K562 (cell line): Measurements from ENCODE around the gene MSH3. TPM values are rescaled to one million over a fixed set of nuclear protein-coding genes. Genes with fewer than 3 reads are reported as not detected.
A peak's percentile ranks its signal among the peaks of the same experiment; 100 is the strongest.

ENCODE experiments used
- ATAC-seq: fragments of 200-7000 bp; cut with Tn5 transposase; 3 replicates; pipeline ENCODE4 v1.9.1; 2020; ENCODE audit warnings: moderate library complexity
- BruUV-seq: library from RNA; stranded (reverse); fragments of 400-500 nt; replicated peaks from 2 replicates; lab custom pipeline; 2021; lab: Mats Ljungman, UMichigan
- CTCF ChIA-PET: fragments of 300-600 bp; formaldehyde crosslinking; extraction: SDS; loops from one replicate; lab custom pipeline; 2021; ENCODE audit warnings: low intra/inter-chr PET ratio; lab: Yijun Ruan, JAX
- POLR2A ChIA-PET: fragments of 300-600, 350-650 bp; sonication (Branson Sonifier 250); formaldehyde crosslinking; extraction: SDS; loops from one replicate; lab custom pipeline; 2021; ENCODE audit warnings: antibody characterized with exemption, inconsistent platforms; lab: Yijun Ruan, JAX
- DNase-seq, 4 experiments: peaks; one replicate each; pipeline versions ENCODE4 v3.0.0 to v3.0.0-alpha.2; 2011 to 2018; ENCODE audit warnings: low spot score in 3 of 4, mixed read lengths in 3 of 4; ENCODE audit errors: extremely low read depth in 1 of 4
- FAIRE-seq: peaks from 2 replicates; lab custom pipeline; 2011; peaks lifted over from hg19 to GRCh38; lab: Jason Lieb, UNC
- H2AFZ ChIP-seq: 2 replicates; pipeline ENCODE4 v1.6.0; 2011; ENCODE audit warnings: low read depth, low read length, control low read depth, inconsistent platforms
- H3K27ac ChIP-seq: fragments of 200-600 bp; 3 replicates; pipeline ENCODE4 v1.8.0; 2011; ENCODE audit warnings: low read depth, mild to moderate bottlenecking, control low read depth, inconsistent platforms, low read length, moderate library complexity, mixed read lengths; ENCODE audit errors: extremely low read depth
- H3K27me3 ChIP-seq, 2 experiments: fragments of 300-600 bp in 1 of 2; 2 replicates in 1 of 2; 3 replicates in 1 of 2; pipeline versions ENCODE4 v1.6.0 to v1.8.0; 2011; ENCODE audit warnings: inconsistent platforms in 2 of 2, low read length in 2 of 2, mild to moderate bottlenecking in 1 of 2, mixed read lengths in 1 of 2, moderate library complexity in 1 of 2; ENCODE audit not compliant: control insufficient read depth in 2 of 2, insufficient read depth in 2 of 2
- H3K36me3 ChIP-seq: fragments of 300-600 bp; 3 replicates; pipeline ENCODE4 v1.8.0; 2011; ENCODE audit warnings: mild to moderate bottlenecking, low read length, inconsistent platforms; ENCODE audit not compliant: control insufficient read depth, insufficient read depth
- H3K4me1 ChIP-seq, 2 experiments: fragments of 200-600 bp in 1 of 2; replicated peaks in 1 of 2; 2 replicates in 1 of 2; 3 replicates in 1 of 2; pipeline versions ENCODE4 v1.5.1 to v1.8.0; 2011; ENCODE audit warnings: inconsistent platforms in 2 of 2, low read length in 2 of 2, mild to moderate bottlenecking in 1 of 2, mixed read lengths in 1 of 2, moderate library complexity in 1 of 2; ENCODE audit not compliant: control insufficient read depth in 2 of 2, insufficient read depth in 2 of 2
- H3K4me2 ChIP-seq: 2 replicates; pipeline ENCODE4 v1.6.1; 2011; ENCODE audit warnings: low read length, control low read depth, inconsistent platforms, mixed read lengths; ENCODE audit not compliant: insufficient read depth
- H3K4me3 ChIP-seq: fragments of 200-600 bp; sonication (generic), shearing (Covaris generic); 2 replicates; pipeline ENCODE4 v1.5.1; 2016; ENCODE audit warnings: control low read depth, inconsistent platforms
- H3K79me2 ChIP-seq: fragments of 200-600 bp; 3 replicates; pipeline ENCODE4 v1.8.0; 2011; ENCODE audit warnings: low read length, inconsistent platforms; ENCODE audit not compliant: control insufficient read depth, insufficient read depth
- H3K9ac ChIP-seq, 2 experiments: 2 replicates each; pipeline versions ENCODE4 v1.6.0 to v1.6.1; 2011; ENCODE audit warnings: low read depth in 2 of 2, low read length in 2 of 2, control low read depth in 1 of 2, inconsistent platforms in 1 of 2, mild to moderate bottlenecking in 1 of 2, mixed read lengths in 1 of 2; ENCODE audit not compliant: insufficient read depth in 1 of 2
- H3K9me1 ChIP-seq: one replicate; pipeline ENCODE4 v1.6.0; 2011; ENCODE audit warnings: inconsistent platforms, mild to moderate bottlenecking, low read length, moderate library complexity; ENCODE audit not compliant: control insufficient read depth, insufficient read depth
- H3K9me3 ChIP-seq: replicated peaks from 2 replicates; pipeline ENCODE4 v1.5.1; 2011; ENCODE audit warnings: low read depth, low read length, inconsistent platforms; ENCODE audit not compliant: control insufficient read depth, insufficient read depth
- H4K20me1 ChIP-seq: replicated peaks from 2 replicates; pipeline ENCODE4 v1.6.1; 2011; ENCODE audit warnings: low read length, inconsistent platforms, mixed read lengths; ENCODE audit not compliant: control insufficient read depth, insufficient read depth
- RAD21 ChIP-seq, 2 experiments: fragments of 250-450 bp in 1 of 2; fragments of 450-650 bp in 1 of 2; sonication (Bioruptor Pico) in 1 of 2; formaldehyde crosslinking in 1 of 2; IDR thresholded peaks in 1 of 2; conservative IDR thresholded peaks in 1 of 2; 2 replicates each; pipeline versions ENCODE4 v1.4.0 to v1.8.0; 2020 to 2022; ENCODE audit warnings: mild to moderate bottlenecking in 2 of 2, moderate library complexity in 1 of 2
- RBM39 ChIP-seq: fragments of 200-400 bp; formaldehyde crosslinking; optimal IDR thresholded peaks from 2 replicates; pipeline ENCODE3; 2018; ENCODE audit warnings: low read depth, low read length
- YY1 ChIP-seq, 3 experiments: IDR thresholded peaks; 2 replicates each; pipeline ENCODE4 v1.6.1; 2011; ENCODE audit warnings: low read length in 2 of 3, mild to moderate bottlenecking in 2 of 3, moderate library complexity in 2 of 3, borderline replicate concordance in 1 of 3, control low read depth in 1 of 3, low read depth in 1 of 3; ENCODE audit not compliant: insufficient read depth in 3 of 3, insufficient replicate concordance in 2 of 3, control insufficient read depth in 1 of 3, insufficient read length in 1 of 3; ENCODE audit errors: extremely low read depth in 1 of 3
- ZNF133 ChIP-seq: fragments of 250-450 bp; sonication (Bioruptor Pico); IDR thresholded peaks from 2 replicates; pipeline ENCODE4 v1.4.0; 2020; ENCODE audit warnings: mild to moderate bottlenecking
- ZNF79 ChIP-seq: fragments of 250-450 bp; sonication (Bioruptor Pico); IDR thresholded peaks from 2 replicates; pipeline ENCODE4 v1.4.0; 2020; ENCODE audit warnings: low read depth, mild to moderate bottlenecking, moderate library complexity
- WGBS: fragments of 100-300 bp; shearing (Covaris generic); methylation state at CpG from one replicate; pipeline ENCODE4 v1.1.6; 2016; ENCODE audit warnings: low coverage, mixed read lengths; ENCODE audit not compliant: insufficient coverage; ENCODE audit errors: missing lambda C conversion rate; 5-methylcytosine and 5-hydroxymethylcytosine counted together
- in situ Hi-C: fragments of 300-500 bp; cut with MboI; formaldehyde crosslinking; loops from 4 replicates; pipeline ENCODE4 v1.15.0; 2018; ENCODE audit warnings: inconsistent platforms, mixed read lengths
- intact Hi-C: fragments of 100-400 bp; cut with micrococcal nuclease; formaldehyde crosslinking; loops from 2 replicates; pipeline ENCODE4 v1.14.2; 2022
- polyA plus RNA-seq, 8 experiments: library from polyadenylated mRNA; depleted of rRNA in 4 of 8; stranded (reverse) in 5 of 8; unstranded in 3 of 8; fragments of >200 nt; fragmentation: Nextera tagmentation in 2 of 8; fragmentation: Illumina TruSeq in 1 of 8; extraction: Ambion mirVana in 2 of 8; extraction: Trizol in 1 of 8; gene quantifications; 2 replicates each; pipeline versions ENCODE4 v1.2.1 to v1.2.3, GENCODE V29; 2011 to 2014; ENCODE audit warnings: inconsistent platforms in 1 of 8, missing spikeins in 1 of 8
- total RNA-seq, 7 experiments: library from RNA; depleted of rRNA in 6 of 7; stranded (reverse); fragments of >200 nt in 6 of 7; fragmentation: Illumina TruSeq in 2 of 7; extraction: Trizol in 2 of 7; gene quantifications; 2 replicates each; pipeline versions ENCODE4 v1.2.1 to v1.2.3, GENCODE V29; 2011 to 2021; ENCODE audit warnings: low replicate concordance in 1 of 7
- TF ChIP-seq, protein P1 (sequence below), 3 experiments: IDR thresholded peaks in 2 of 3; conservative IDR thresholded peaks in 1 of 3; 2 replicates each; pipeline ENCODE4 v1.5.1; 2011 to 2012; ENCODE audit warnings: low read length in 3 of 3, mild to moderate bottlenecking in 3 of 3, control low read depth in 2 of 3, improper control_type of control experiment in 1 of 3, inconsistent platforms in 1 of 3, low read depth in 1 of 3, mixed read lengths in 1 of 3, moderate library complexity in 1 of 3; ENCODE audit not compliant: insufficient read depth in 2 of 3
- TF ChIP-seq, protein P2 (sequence below): fragments of 200-800 bp; sonication (Bioruptor generic); IDR thresholded peaks from 2 replicates; pipeline ENCODE4 v1.6.1; 2017; ENCODE audit warnings: missing genetic modification characterization, missing compliant biosample characterization

MSH3 gene
- total and polyA plus RNA-seq, 9 of the 15 experiments (the other 6 are each of a cell fraction or from before 2014, with no cell fraction given) = 3.9 to 17.2 (median 13.2) TPM

DNA sequence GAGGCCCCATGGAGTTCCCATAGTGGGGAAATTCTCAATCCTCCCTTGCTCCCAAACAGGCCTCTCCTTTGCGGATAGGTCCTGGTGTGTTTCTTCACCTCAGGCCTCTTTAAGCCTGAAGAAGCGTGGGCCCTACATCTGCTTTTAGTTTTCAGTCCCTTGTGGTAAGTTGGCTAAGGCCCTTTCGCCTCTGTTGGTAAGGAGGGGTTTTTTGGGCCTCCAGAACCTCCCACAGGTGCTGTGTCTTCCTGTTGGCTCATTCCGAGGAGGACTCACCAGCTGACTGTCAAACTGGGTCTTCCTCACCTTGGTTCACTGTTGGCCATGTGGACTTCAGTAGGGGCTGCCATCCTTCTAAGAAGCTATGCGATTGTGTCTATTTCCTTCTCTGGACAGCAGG, 56.8 kb downstream of the MSH3 start:
- Histone ChIP-seq H3K9me1 (no peaks in the 10 kb centered on the region), H3K36me3 (peaks cover 22% of the 10 kb centered on the region), H3K27ac (no peak overlapping the region), H3K4me3 (no peak overlapping the region), H3K9ac (no peak overlapping the region), H4K20me1 (no peaks in the 10 kb centered on the region), H3K4me1 (no peaks in the 10 kb centered on the region), H3K27me3 (no peaks in the 10 kb centered on the region), H3K4me2 (no peak overlapping the region), H3K9me3 (no peaks in the 10 kb centered on the region), H2AFZ (no peak overlapping the region), H3K79me2 (no peaks in the 10 kb centered on the region)
- no TSS peak for BruUV-seq
- ATAC-seq (no peak), FAIRE-seq (no peak), DNase-seq (no peak)
- in situ Hi-C loops (no loop called here), intact Hi-C loops (no loop called here)
- ChIA-PET CTCF (no interaction called here), POLR2A (no interaction called here)
- TF ChIP-seq RBM39 = no peak
- 85% methylated on average over 5 of the region's 5 CpGs for WGBS

DNA sequence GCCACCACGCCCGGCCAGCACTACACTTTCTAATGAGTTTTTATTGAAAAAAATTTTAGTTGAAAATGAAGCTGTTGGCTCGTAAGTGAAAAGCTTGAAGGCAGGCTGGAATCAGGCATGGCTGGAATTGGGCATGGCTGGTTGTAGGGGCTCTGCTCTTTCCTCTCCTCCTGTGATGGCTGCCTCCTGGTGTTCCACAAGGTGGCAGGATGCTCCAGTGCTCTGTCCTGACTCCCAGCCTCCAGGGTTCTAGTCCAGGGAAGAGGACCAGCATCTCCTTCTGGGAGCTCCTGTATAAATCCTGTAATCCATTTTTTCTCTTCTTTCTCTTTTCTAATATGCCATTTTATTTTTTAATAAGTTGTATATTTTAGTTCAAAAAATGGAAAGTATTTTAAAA, 57.5 kb downstream of the MSH3 start:
- H3K4me1 ChIP-seq = no peaks in the 10 kb centered on the region
- WGBS = 87% methylated on average over 3 of the region's 3 CpGs
- H3K9me1 ChIP-seq = no peaks in the 10 kb centered on the region
- H3K9me3 ChIP-seq = no peaks in the 10 kb centered on the region
- intact Hi-C loops = loop anchor here (1.0 kb wide), 2 partner anchors 396 to 453 kb away; no protein-coding TSS in a partner anchor
- H4K20me1 ChIP-seq = no peaks in the 10 kb centered on the region
- no peak overlapping the region for H3K9ac ChIP-seq
- no TSS peak for BruUV-seq
- no peak overlapping the region for H3K27ac ChIP-seq
- ATAC-seq (peak; percentile 83), FAIRE-seq (no peak), DNase-seq (peak in 3 of 4 experiments; percentile 13 to 30 (median 15))
- no peak overlapping the region for H3K4me2 ChIP-seq
- H3K36me3 ChIP-seq = peaks cover 22% of the 10 kb centered on the region
- in situ Hi-C loops = no loop called here
- no peaks in the 10 kb centered on the region for H3K79me2 ChIP-seq
- no peak overlapping the region for H2AFZ ChIP-seq
- POLR2A ChIA-PET = no interaction called here
- H3K4me3 ChIP-seq = no peak overlapping the region
- H3K27me3 ChIP-seq = no peaks in the 10 kb centered on the region
- CTCF ChIA-PET = no interaction called here
- TF ChIP-seq, protein P1, sequence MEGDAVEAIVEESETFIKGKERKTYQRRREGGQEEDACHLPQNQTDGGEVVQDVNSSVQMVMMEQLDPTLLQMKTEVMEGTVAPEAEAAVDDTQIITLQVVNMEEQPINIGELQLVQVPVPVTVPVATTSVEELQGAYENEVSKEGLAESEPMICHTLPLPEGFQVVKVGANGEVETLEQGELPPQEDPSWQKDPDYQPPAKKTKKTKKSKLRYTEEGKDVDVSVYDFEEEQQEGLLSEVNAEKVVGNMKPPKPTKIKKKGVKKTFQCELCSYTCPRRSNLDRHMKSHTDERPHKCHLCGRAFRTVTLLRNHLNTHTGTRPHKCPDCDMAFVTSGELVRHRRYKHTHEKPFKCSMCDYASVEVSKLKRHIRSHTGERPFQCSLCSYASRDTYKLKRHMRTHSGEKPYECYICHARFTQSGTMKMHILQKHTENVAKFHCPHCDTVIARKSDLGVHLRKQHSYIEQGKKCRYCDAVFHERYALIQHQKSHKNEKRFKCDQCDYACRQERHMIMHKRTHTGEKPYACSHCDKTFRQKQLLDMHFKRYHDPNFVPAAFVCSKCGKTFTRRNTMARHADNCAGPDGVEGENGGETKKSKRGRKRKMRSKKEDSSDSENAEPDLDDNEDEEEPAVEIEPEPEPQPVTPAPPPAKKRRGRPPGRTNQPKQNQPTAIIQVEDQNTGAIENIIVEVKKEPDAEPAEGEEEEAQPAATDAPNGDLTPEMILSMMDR (IDR thresholded peaks at IDR 0.05 in 2 of 3, conservative IDR thresholded peaks at IDR 0.05 in 1 of 3; ENCODE audit: insufficient read depth in 2 of 3, low read depth in 1 of 3, low read length in 3 of 3) = peak; percentile 42 to 53 (median 52); a peak in 5 of 6 replicates
- TF ChIP-seq ZNF79 (CRISPR knock-in tag) (no peak), RAD21 (CRISPR knock-in tag; conservative IDR thresholded peaks at IDR 0.05 in 1 of 2, IDR thresholded peaks at IDR 0.05 in 1 of 2) (peak; percentile 27 to 65; a peak in 3 of 4 replicates), YY1 (IDR thresholded peaks at IDR 0.05; ENCODE audit: borderline replicate concordance in 1 of 3, control insufficient read depth in 1 of 3, extremely low read depth in 1 of 3, insufficient read depth in 3 of 3, insufficient read length in 1 of 3, insufficient replicate concordance in 2 of 3, low read depth in 1 of 3, low read length in 2 of 3) (peak in 1 of 3 experiments; percentile 64), ZNF133 (CRISPR knock-in tag) (no peak)
- TF ChIP-seq, protein P2, sequence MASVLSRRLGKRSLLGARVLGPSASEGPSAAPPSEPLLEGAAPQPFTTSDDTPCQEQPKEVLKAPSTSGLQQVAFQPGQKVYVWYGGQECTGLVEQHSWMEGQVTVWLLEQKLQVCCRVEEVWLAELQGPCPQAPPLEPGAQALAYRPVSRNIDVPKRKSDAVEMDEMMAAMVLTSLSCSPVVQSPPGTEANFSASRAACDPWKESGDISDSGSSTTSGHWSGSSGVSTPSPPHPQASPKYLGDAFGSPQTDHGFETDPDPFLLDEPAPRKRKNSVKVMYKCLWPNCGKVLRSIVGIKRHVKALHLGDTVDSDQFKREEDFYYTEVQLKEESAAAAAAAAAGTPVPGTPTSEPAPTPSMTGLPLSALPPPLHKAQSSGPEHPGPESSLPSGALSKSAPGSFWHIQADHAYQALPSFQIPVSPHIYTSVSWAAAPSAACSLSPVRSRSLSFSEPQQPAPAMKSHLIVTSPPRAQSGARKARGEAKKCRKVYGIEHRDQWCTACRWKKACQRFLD (CRISPR knock-in tag) = no peak
